Stimulated activated CD4-positive, alpha-beta T cell treated with anti-CD3 and anti-CD28 coated beads, Interleukin-1b, Interleukin-23, amount 100 ng/mL, for 24 hours (primary cell): ENCODE results near the gene TMEM128.
"Not testable (repeated sequence)": the region's sequence is repeated elsewhere in the genome, so short reads cannot be mapped to it uniquely, and the experiment has no call there.

Source experiments
- DNase-seq, 4 experiments: peaks; one replicate each; pipeline ENCODE4 v3.0.0-alpha.2; 2020; ENCODE audit warnings: low read depth in 4 of 4, low spot score in 1 of 4

Gene TMEM128

DNA sequence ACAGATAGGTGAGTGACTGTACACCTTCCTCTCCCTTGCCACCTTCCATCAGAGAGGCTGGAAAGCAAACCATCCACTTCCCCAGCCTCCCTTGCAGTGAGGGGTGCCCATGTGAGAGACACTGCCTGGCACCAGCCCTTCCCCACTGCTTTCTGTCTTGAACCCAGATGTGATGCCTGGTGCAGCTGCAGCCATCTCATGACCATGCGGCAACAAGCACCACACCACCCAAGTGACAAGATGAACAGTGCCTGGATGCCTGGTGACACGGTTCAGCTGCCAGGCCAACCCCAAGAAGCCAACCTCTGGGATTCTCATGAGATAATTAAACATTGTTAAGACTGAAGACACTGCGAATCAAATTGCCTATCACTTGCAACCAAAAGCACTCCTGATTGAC, 52.7 kb downstream of the TMEM128 start:
- DNase-seq = no peak

- DNase-seq = not testable (repeated sequence)
Observed at GRCh38 chr4:4188557-4188956, 59.5 kb downstream of the TMEM128 start.
